H9 (cell line): ENCODE data around the gene RBM4B. TPM values are rescaled to one million over a fixed set of nuclear protein-coding genes. Genes with fewer than 3 reads are reported as not detected.

Experiments
- DNase-seq: peaks from one replicate; pipeline ENCODE4 v3.0.0-alpha.2; 2017
- H2AFZ ChIP-seq: one replicate; pipeline ENCODE4 v1.6.1; 2013; ENCODE audit warnings: mild to moderate bottlenecking, low read length, control low read depth, moderate library complexity
- H2AK5ac ChIP-seq: 2 replicates; pipeline ENCODE4 v1.6.1; 2013; ENCODE audit warnings: low read length, control low read depth, mixed read lengths; ENCODE audit not compliant: insufficient read length
- H2BK120ac ChIP-seq: one replicate; pipeline ENCODE4 v1.6.1; 2013; ENCODE audit warnings: low read depth, mild to moderate bottlenecking, low read length, control low read depth, inconsistent platforms; ENCODE audit not compliant: poor library complexity, severe bottlenecking
- H2BK12ac ChIP-seq: 2 replicates; pipeline ENCODE4 v1.6.1; 2013; ENCODE audit warnings: low read length, control low read depth, mixed read lengths, low read depth; ENCODE audit not compliant: insufficient read length
- H2BK15ac ChIP-seq: 2 replicates; pipeline ENCODE4 v1.6.1; 2013; ENCODE audit warnings: low read depth, low read length, control low read depth
- H2BK20ac ChIP-seq: one replicate; pipeline ENCODE4 v1.6.1; 2013; ENCODE audit warnings: low read depth, mild to moderate bottlenecking, low read length, control low read depth, inconsistent platforms; ENCODE audit not compliant: poor library complexity, severe bottlenecking
- H2BK5ac ChIP-seq: 2 replicates; pipeline ENCODE4 v1.6.1; 2013; ENCODE audit warnings: low read length, control low read depth, mixed read lengths; ENCODE audit not compliant: insufficient read length
- H3K14ac ChIP-seq: 2 replicates; pipeline ENCODE4 v1.6.1; 2013; ENCODE audit warnings: low read length, control low read depth; ENCODE audit not compliant: insufficient read depth
- H3K18ac ChIP-seq: 2 replicates; pipeline ENCODE4 v1.6.1; 2013; ENCODE audit warnings: low read depth, mild to moderate bottlenecking, mixed read lengths, low read length, control low read depth; ENCODE audit not compliant: insufficient read length
- H3K23ac ChIP-seq: 2 replicates; pipeline ENCODE4 v1.6.1; 2013; ENCODE audit warnings: low read length, control low read depth, mixed read lengths, low read depth; ENCODE audit not compliant: insufficient read length
- H3K23me2 ChIP-seq: 2 replicates; pipeline ENCODE4 v1.6.1; 2013; ENCODE audit warnings: low read depth, mild to moderate bottlenecking, mixed read lengths, low read length, control low read depth; ENCODE audit not compliant: insufficient read length, poor library complexity, severe bottlenecking
- H3K27ac ChIP-seq: 2 replicates; pipeline ENCODE4 v1.5.1; 2013; ENCODE audit warnings: low read length, control low read depth, mixed read lengths, low read depth; ENCODE audit not compliant: insufficient read length
- H3K27me3 ChIP-seq: 2 replicates; pipeline ENCODE4 v1.6.1; 2013; ENCODE audit warnings: low read length, control low read depth, inconsistent platforms; ENCODE audit not compliant: insufficient read depth
- H3K4ac ChIP-seq: 2 replicates; pipeline ENCODE4 v1.6.1; 2013; ENCODE audit warnings: low read depth, mild to moderate bottlenecking, control low read depth, inconsistent platforms, low read length, moderate library complexity
- H3K4me1 ChIP-seq: 2 replicates; pipeline ENCODE4 v1.6.1; 2013; ENCODE audit warnings: low read length, control low read depth, inconsistent platforms; ENCODE audit not compliant: insufficient read depth
- H3K4me2 ChIP-seq: 2 replicates; pipeline ENCODE4 v1.6.1; 2013; ENCODE audit warnings: low read length, control low read depth, mixed read lengths; ENCODE audit not compliant: insufficient read length, insufficient read depth
- H3K56ac ChIP-seq: 2 replicates; pipeline ENCODE4 v1.6.1; 2013; ENCODE audit warnings: low read depth, mild to moderate bottlenecking, mixed read lengths, low read length, control low read depth; ENCODE audit not compliant: insufficient read length
- H3K79me1 ChIP-seq: 2 replicates; pipeline ENCODE4 v1.6.1; 2013; ENCODE audit warnings: low read depth, mild to moderate bottlenecking, moderate library complexity, low read length, control low read depth, inconsistent platforms; ENCODE audit not compliant: insufficient read depth, poor library complexity, severe bottlenecking
- H3K79me2 ChIP-seq: 2 replicates; pipeline ENCODE4 v1.6.1; 2013; ENCODE audit warnings: low read length, control low read depth, inconsistent platforms; ENCODE audit not compliant: insufficient read depth
- H3K9ac ChIP-seq: 2 replicates; pipeline ENCODE4 v1.6.1; 2013; ENCODE audit warnings: low read length, control low read depth, mixed read lengths; ENCODE audit not compliant: insufficient read length; ENCODE audit errors: extremely low read depth
- H3K9me3 ChIP-seq: one replicate; pipeline ENCODE4 v1.6.1; 2013; ENCODE audit warnings: low read depth, low read length, inconsistent platforms; ENCODE audit not compliant: control insufficient read depth
- H3T11ph ChIP-seq: one replicate; pipeline ENCODE4 v1.6.1; 2013; ENCODE audit warnings: mild to moderate bottlenecking, low read length, control low read depth, inconsistent platforms
- H4K20me1 ChIP-seq: one replicate; pipeline ENCODE4 v1.6.1; 2013; ENCODE audit not compliant: control insufficient read depth, insufficient read length, insufficient read depth
- H4K5ac ChIP-seq: 2 replicates; pipeline ENCODE4 v1.6.1; 2013; ENCODE audit warnings: low read depth, mild to moderate bottlenecking, mixed read lengths, low read length, control low read depth; ENCODE audit not compliant: insufficient read length
- H4K8ac ChIP-seq: replicated peaks from 2 replicates; pipeline ENCODE4 v1.6.1; 2013; ENCODE audit warnings: low read length, control low read depth, mixed read lengths, low read depth; ENCODE audit not compliant: insufficient read length
- H4K91ac ChIP-seq: 2 replicates; pipeline ENCODE4 v1.6.1; 2013; ENCODE audit warnings: low read depth, mild to moderate bottlenecking, moderate library complexity, mixed read lengths, low read length, control low read depth; ENCODE audit not compliant: insufficient read length
- H3K27ac Mint-ChIP-seq, 3 experiments: 2 replicates in 2 of 3; 3 replicates in 1 of 3; pipeline ENCODE4 v1.8.0; 2020 to 2021; ENCODE audit warnings: mixed read lengths in 3 of 3, mild to moderate bottlenecking in 1 of 3, moderate library complexity in 1 of 3
- H3K27me3 Mint-ChIP-seq: 2 replicates; pipeline ENCODE4 v1.8.0; 2021; ENCODE audit warnings: low read depth, mild to moderate bottlenecking, moderate library complexity, mixed read lengths
- H3K36me3 Mint-ChIP-seq, 3 experiments: 2 replicates in 2 of 3; 3 replicates in 1 of 3; pipeline ENCODE4 v1.8.0; 2020 to 2021; ENCODE audit warnings: low read depth in 3 of 3, mixed read lengths in 3 of 3; ENCODE audit not compliant: insufficient read depth in 1 of 3
- H3K4me1 Mint-ChIP-seq, 2 experiments: 2 replicates each; pipeline ENCODE4 v1.8.0; 2020; ENCODE audit warnings: mixed read lengths in 2 of 2
- H3K4me3 Mint-ChIP-seq, 2 experiments: 2 replicates in 1 of 2; 3 replicates in 1 of 2; pipeline ENCODE4 v1.8.0; 2020 to 2021; ENCODE audit warnings: mild to moderate bottlenecking in 2 of 2, mixed read lengths in 2 of 2, moderate library complexity in 1 of 2
- H3K9me3 Mint-ChIP-seq, 2 experiments: 2 replicates in 1 of 2; 3 replicates in 1 of 2; pipeline ENCODE4 v1.8.0; 2020; ENCODE audit warnings: mild to moderate bottlenecking in 2 of 2, mixed read lengths in 2 of 2, moderate library complexity in 1 of 2
- WGBS: extraction: QIAGEN DNeasy Blood & Tissue Kit; methylation state at CpG from one replicate; pipeline ENCODE4 v1.1.7; 2013; ENCODE audit warnings: missing lambda C conversion rate, low lambda C conversion rate, mixed read lengths; ENCODE audit not compliant: insufficient read length; ENCODE audit errors: extremely low coverage; 5-methylcytosine and 5-hydroxymethylcytosine counted together
- total RNA-seq: library from RNA; stranded (reverse); gene quantifications from 2 replicates; pipeline ENCODE4 v1.2.1, GENCODE V29; 2021
- TF ChIP-seq, protein P1 (sequence below): fragments of 200-600 bp; sonication (generic); conservative IDR thresholded peaks from 3 replicates; pipeline ENCODE4 v1.8.0; 2021; ENCODE audit warnings: antibody characterized with exemption, mild to moderate bottlenecking

RBM4B gene
- total RNA-seq, 1 experiment from 2014 or later, result 34.0 TPM

DNA sequence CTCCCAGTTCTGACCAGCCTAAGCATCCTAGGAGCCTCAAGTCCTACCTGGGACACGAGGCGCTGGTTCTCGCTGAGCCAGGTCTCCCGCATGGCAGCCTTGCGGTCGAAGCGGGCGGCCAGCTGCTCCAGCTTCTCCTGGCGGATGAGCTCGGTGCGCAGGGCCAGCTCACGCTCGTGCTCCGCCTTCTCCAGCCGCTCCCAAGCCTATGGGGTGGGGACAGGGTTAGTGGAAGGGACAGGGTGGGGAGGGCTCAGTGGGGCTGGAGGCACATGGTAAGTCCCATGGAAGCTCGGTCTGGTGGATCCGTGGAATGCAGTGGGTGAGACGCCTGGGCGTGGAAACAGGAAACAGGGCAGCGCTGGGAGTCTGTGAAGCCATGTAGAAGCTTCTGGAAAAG is 30.4 kb upstream of the RBM4B start:
- H3K4me1 ChIP-seq, result no peaks in the 10 kb centered on the region
- H4K5ac ChIP-seq, result no peak overlapping the region
- H4K8ac ChIP-seq, result no peak overlapping the region
- H3K4me2 ChIP-seq, result no peak overlapping the region
- Mint-ChIP-seq H3K4me3 (no peak overlapping the region), H3K27ac (peak overlapping the region in 2 of 3 experiments; percentile 76 to 83; a peak in 3 of 7 replicates), H3K4me1 (no peaks in the 10 kb centered on the region), H3K36me3 (peaks cover 17 to 79% (median 67%) of the 10 kb centered on the region in 3 experiments; a peak in 6 of 7 replicates), H3K27me3 (no peaks in the 10 kb centered on the region), H3K9me3 (no peaks in the 10 kb centered on the region)
- no peak overlapping the region for H2AK5ac ChIP-seq
- no peak overlapping the region for H2AFZ ChIP-seq
- no peak overlapping the region for H2BK15ac ChIP-seq
- no peaks in the 10 kb centered on the region for H3K27me3 ChIP-seq
- no peak overlapping the region for H3K56ac ChIP-seq
- no peak overlapping the region for H3K4ac ChIP-seq
- H3K23ac ChIP-seq, result no peak overlapping the region
- no peak overlapping the region; the same call in 1 of the 2 replicates for H3K14ac ChIP-seq
- WGBS, result no CpG with 5 or more reads among the region's 20 CpGs
- H3K18ac ChIP-seq, result no peak overlapping the region
- no peaks in the 10 kb centered on the region for H3K9me3 ChIP-seq
- no peak overlapping the region for H3K27ac ChIP-seq
- H4K91ac ChIP-seq, result no peak overlapping the region
- H3K79me2 ChIP-seq, result no peaks in the 10 kb centered on the region
- no peaks in the 10 kb centered on the region for H3K23me2 ChIP-seq
- TF ChIP-seq, protein P1, sequence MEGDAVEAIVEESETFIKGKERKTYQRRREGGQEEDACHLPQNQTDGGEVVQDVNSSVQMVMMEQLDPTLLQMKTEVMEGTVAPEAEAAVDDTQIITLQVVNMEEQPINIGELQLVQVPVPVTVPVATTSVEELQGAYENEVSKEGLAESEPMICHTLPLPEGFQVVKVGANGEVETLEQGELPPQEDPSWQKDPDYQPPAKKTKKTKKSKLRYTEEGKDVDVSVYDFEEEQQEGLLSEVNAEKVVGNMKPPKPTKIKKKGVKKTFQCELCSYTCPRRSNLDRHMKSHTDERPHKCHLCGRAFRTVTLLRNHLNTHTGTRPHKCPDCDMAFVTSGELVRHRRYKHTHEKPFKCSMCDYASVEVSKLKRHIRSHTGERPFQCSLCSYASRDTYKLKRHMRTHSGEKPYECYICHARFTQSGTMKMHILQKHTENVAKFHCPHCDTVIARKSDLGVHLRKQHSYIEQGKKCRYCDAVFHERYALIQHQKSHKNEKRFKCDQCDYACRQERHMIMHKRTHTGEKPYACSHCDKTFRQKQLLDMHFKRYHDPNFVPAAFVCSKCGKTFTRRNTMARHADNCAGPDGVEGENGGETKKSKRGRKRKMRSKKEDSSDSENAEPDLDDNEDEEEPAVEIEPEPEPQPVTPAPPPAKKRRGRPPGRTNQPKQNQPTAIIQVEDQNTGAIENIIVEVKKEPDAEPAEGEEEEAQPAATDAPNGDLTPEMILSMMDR, result no peak
- no peaks in the 10 kb centered on the region for H3K79me1 ChIP-seq
- H4K20me1 ChIP-seq, result no peaks in the 10 kb centered on the region
- no peak overlapping the region for H2BK20ac ChIP-seq
- H3K9ac ChIP-seq, result no peak overlapping the region
- H2BK5ac ChIP-seq, result no peak overlapping the region
- no peak for DNase-seq
- H2BK12ac ChIP-seq, result no peak overlapping the region
- no peak overlapping the region for H3T11ph ChIP-seq
- no peak overlapping the region for H2BK120ac ChIP-seq
